GM03348 (cell line): ENCODE measurements around the gene RAET1G.
"Not testable (repeated sequence)": the region's sequence is repeated elsewhere in the genome, so short reads cannot be mapped to it uniquely, and the experiment has no call there.

Source experiments
- DNase-seq: peaks from one replicate; pipeline ENCODE4 v3.0.0; 2012; ENCODE audit warnings: low spot score

RAET1G gene

DNA sequence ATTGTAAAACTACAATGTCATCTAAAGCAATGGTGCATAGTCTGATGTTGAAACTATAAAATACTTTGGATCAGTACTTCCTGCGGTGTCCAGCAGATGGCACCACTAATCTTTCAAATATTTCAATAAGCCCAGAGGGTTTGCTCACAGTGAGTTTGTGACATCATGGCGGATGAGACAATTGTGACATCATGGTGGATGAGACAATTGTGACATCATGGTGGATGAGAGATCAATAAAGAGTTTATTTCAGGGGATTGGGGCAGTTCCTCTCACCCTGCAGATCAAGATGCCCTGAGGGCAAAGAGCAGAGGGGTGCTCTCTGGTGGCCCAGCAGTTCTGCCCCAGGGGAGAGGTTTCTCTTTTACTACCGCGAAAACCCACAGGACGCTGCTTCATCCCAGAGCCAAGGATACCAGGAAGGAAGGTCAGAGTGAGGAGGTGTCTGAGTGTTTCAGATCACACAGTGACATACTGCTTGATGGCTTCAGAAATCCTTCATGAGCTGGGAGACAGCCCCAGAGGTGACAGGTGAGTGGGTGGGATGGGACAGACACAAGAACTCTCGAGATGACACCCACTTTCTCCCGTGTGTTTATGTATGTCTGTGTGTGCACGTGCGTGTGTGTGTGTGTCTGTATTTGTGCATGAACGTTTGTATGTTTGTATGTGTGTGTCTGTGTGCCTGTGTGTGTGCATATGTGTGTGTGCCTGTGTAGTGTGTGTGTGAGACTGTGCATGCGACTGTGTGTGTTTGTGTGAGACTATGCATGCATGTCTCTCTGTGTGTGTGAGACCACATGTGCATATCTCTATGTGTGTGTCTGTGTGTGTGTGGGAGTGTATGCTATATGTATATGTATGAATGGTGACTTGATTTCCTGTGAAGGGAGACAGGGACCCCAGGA is 11.6 kb upstream of the RAET1G start:
- DNase-seq = peak; percentile 65

DNA sequence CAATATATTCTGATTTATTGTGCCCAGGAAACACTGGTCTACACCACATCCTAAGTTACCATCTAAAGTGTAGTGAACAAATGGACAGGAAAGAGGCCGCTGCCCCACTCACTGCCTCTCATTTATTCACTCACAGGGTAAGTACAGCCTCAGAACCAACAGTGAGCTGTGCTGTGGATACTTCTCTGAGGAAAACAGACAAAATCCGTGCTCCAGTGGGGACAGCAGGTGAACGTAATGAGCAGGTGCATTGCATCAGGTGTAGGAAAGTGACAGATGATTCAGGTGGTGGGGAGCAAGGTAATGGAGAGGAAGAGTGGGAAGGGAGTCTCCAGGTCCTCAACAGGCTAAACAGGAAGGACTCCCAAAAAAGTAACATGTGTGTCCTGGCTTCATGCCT is 10.5 kb upstream of the RAET1G start:
- DNase-seq = no peak

DNA sequence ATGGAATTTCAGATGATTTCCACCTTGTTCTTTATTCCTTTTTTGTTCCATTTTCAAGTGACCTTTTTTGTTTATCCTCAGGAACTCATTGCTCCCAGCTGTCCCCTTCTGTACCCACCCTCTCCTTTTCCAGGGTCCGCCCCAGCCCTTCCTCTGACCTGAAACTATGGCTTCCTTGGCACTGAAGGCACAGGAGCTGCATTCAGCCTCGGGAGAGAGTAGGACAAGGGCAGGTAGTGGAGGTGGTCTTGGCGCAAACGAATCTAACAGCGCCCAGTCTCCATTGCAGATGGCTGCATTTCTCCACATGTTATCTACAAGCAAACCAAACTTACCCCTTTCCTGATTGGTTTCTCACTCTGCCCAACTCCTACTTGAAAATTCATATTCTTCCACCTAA is 10.1 kb upstream of the RAET1G start:
- DNase-seq = no peak

DNA sequence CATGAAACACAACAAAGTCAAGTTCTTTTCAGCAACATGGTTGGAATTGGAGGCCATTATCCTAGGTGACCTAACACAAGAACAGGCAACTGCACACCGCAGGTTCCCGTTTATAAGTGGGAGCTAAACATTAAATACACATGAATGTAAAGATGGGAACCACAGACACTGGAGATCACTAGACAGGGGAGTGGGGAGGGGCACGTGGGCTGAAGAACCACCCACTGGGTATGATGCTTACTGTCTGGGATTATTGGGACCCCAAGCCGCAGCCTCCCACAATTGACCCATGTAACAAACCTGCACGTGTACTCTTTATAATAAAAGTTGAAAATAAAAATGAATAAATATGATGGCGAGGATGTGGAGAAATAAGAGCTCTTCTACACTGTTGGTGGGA is 8.6 kb upstream of the RAET1G start:
- DNase-seq = no peak

DNA sequence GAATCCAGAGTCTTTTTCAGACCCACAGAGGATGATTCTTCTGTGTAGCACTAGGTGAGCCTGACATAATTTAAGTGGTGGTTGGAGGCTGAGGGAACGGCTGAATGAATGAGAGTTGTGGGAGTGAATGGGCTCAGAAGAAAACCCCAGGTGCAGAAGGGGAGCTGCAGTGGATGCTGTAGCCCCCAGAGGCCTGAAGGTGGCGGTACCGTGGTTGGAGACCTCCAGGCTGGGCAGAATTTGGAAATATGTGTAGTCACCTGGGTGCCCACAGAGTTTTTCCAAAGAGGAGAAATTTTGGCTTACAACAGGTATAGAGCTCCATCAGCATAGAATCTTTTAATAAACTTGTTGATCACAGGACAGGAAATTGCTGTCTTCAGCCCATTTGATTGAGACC is 6.5 kb upstream of the RAET1G start:
- DNase-seq = no peak

DNA sequence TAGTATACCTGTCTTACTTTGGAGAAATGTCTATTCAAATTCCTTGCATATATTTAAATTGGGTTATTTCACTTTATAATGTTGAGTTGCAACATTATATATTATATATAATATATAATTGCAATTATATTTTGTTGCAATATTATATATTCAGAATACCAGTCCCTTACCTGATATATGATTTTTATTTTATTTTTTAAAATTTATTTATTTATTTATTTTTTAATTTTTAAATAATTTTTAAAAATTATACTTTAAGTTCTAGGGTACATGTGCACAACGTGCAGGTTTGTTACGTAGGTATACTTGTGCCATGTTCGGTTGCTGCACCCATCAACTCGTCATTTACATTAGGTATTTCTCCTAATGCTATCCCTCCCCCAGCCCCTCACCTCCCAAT is 4.1 kb upstream of the RAET1G start:
- DNase-seq = not testable (repeated sequence)

DNA sequence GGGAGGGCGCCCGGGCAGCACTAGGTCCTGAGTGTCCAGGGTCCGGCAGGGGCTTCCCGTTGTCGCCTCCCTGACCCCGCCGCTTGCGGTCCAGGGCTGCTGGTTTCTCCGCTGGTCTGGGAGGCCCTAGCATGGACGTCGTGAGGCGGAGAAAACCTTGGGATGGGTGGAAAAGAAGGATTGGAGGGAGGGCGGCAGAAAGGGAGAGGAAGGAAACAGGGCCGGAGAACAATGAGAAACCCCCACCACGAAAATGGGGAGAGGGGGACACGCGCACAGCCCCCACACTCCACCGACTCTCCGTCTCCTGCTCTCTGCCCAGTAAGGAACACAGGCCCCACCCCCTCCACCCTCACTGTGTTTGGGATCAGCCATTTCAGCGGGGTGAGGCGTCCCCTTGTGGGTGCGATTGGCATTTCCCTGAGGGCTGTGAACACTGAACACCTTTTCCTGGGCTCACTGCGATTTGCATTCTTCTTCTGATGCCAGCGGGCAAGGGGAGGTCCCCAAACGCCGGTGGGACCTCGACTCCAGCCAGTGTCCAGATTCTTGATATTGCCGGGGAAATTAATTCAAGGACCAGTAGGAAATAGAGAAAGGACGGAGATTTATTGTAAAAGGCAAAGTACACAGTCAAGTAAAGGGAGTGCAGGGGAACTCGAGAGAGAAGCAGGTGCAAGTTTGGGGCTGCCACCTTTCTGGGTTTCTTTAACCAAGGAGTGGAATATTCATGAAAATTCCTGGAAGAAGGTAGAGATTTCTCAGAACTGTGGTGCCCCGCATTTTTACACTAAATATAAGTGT is 3.3 kb upstream of the RAET1G start:
- DNase-seq = peak; percentile 84

DNA sequence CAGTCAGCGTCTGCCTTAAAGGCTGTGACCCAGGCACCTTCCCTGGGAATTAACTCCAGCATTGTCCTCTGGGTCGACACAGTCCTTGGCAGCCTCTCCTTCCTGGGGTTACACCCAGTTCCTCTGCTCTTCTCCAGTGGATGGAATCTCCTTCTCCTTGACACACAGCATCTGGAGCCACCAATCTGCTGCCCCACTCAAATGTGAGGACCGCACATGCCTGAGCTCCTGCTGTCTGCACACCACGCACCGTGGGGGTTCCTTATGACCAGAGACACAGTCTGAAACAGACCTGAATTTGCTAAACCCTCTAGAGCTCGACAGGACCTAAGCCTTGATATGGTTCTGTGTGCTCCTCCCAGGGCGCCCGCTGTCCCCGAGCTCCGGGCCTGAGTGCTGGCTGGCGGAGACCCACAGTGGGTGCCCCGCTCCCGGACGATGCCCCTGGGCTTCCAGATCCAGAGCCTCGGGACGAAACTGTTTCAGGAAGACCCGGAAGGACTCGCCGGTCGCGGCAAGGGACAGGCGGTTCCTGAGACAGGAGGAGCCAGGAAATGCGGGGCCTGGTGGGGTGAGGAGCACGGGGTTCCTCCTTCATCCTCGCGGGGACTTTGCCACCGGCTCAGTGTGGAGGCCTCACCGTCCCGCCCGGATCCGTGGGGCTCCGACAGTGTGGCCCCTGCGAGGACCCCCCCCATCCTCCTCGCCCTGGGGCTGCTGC is 2.5 kb upstream of the RAET1G start:
- peak; percentile 45 for DNase-seq

DNA sequence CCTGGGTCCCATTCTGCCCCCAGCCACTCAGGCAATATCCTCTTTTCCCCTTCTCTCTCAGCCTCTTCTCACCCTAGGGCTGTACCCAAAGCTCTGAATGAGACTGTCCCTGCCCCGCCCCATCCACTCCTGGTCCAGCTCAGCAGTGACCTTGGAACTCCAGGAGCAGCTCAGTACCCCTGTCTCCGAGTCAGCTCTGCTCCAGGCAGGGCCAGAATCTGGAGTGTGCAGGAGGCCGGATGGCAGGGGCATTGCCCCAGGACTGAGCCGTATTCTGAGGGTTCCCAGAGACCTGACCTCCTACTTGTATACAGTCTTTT is 2.0 kb upstream of the RAET1G start:
- no peak for DNase-seq

DNA sequence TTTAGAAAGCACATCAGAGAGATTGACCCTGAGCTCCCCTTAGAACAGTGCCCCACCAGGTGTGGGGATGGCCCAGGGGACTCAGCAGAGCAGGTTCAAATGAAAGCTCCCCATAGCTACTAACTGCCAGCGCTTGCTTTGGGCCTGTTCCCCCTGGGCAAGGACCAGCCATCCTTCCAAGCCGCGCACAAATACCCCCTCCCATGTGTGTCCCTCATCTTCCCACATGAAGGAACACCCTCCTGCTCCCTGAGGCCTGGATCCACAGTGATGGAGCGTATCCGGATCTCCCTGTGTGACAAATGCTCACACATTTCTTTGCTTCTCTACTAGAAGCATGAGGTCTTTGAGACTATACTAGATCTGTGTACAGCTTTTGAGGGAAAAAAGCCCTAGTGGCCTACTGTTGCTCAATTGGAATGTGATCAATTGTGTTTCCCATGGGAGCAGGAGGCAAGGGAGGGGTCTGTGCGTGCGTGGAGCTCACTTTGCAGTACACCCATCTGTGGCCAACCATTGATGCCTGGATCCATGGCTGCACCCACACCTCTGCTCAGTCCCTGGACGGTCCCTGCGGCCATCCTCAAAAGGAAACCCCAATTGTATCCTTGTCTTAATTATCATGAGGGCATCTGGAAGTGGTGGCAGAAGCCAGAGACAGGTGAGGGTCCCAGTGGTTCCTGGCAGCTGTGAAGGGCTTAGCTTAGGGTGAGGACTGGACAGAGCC is 1.4 kb upstream of the RAET1G start:
- DNase-seq = no peak

DNA sequence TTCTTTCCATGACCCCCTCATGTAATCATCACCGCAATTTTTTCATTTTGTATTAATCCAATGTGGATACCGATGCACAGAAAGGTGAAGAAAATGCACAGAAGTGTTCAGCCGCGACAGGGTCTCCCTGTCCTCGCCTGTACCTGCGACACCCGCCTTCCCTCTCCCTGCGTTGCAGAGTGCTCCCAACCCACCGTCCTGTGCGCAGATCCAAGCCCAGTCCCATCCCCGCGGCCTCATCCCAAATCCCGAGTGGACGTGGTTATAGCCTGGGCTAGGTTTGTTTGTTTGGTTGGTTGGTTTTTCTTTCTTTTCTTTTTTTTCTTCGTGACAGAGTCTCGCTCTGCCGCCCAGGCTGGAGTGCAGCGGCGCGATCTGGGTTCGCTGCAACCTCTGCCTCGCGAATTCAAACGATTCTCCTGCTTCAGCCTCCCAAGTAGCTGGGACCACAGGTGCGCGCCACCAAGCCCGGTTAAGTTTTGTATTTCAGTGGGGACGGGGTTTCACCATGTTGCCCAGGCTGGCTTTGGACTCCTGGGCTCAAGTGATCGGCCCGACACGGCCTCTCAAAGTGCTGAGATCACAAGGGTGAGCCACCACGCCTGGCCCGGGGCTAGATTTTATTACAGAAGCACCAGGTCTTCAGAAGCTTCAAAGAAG is 536 bp upstream of the RAET1G start:
- no peak for DNase-seq

DNA sequence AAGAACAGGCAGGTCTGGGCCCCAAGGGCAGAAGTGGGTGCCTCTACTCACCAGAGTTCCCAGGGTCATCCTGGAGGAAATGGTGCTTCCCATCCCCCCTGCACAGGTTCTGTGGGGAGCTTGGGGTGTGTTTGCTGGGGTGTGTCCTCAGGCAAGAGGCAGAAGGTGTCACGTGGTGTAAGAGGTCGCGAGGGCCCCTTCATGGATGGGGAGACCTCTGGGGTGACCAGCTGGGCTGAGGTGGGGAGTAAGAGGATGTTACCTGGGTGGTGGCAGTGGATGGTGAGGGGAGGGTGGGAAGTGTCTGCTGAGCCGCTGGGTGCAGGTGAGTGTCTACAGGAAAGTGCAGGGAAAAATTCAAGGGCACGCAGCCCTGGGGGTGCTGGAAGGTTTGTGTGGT is 830 bp downstream of the RAET1G start:
- DNase-seq = not testable (repeated sequence)

DNA sequence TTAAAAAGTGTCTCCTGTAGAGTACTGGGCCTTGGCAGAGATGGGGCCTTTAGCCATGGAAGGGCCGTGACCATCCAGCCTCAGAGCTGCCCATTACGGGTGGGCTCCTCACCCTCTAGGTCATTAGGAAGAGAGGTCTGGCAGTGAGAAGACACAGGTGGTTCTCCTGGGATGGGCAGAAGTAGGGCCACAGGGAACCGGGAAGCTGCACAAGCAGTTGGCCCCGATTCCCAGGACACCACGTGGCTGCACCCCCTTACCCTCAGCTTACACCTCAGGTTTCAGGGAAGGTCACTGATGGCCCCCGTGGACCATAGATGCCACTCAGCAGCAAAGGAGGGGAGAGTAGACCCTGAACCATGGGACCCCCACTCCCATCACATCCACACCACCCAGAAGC is 1.6 kb downstream of the RAET1G start:
- no peak for DNase-seq

DNA sequence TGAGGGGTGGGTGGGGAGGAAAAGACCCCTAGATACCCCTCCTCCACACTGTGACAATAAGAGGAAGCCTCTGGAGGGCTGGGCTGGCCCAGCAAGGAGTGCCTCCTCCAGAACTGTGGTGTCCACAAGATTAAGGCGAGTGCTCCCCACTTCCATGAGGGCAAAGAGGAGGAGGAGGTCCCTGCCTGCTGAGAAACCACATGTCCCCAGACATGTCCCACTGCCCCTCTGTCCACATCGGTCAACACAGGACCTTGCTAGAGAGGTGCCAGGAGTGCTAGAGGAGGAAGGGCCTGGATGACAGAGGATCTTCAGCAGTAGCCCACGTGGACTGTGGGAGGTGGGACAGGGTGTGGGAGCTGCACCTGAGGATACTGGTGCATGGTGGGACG is 3.1 kb downstream of the RAET1G start:
- no peak for DNase-seq

DNA sequence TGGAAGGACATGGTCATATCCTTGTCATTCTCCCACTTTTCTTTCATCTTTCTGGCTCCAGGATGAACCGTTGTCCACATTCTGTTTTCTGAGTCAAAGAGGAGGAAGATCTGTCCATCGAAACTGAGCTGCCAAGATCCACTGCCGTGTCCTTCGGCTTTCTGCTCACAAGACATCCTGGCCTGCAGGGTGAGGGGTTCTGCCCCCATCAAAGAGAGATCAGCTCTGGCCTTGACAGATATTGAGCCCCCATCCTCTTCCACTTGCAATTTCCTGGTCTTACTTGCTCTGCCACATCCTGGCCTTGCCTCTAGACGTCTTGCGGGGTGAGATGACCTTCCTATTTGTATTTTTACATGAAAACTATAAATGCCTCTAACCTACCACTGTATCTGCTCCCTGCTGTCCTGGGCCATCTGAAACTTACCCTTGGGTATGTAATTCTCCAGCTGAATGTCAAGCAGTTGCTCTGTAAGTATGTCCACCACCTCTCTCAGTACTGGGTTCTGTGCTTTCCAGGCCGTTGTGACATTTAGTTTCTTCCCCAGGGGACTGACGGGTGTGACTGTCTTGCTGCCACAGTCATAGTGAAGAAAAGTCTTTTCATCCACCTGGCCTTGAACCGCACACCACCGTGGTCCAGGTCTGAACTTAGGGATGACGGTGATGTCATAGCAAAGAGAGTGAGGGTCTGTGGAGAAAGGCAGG is 3.6 kb downstream of the RAET1G start:
- DNase-seq = not testable (repeated sequence)

DNA sequence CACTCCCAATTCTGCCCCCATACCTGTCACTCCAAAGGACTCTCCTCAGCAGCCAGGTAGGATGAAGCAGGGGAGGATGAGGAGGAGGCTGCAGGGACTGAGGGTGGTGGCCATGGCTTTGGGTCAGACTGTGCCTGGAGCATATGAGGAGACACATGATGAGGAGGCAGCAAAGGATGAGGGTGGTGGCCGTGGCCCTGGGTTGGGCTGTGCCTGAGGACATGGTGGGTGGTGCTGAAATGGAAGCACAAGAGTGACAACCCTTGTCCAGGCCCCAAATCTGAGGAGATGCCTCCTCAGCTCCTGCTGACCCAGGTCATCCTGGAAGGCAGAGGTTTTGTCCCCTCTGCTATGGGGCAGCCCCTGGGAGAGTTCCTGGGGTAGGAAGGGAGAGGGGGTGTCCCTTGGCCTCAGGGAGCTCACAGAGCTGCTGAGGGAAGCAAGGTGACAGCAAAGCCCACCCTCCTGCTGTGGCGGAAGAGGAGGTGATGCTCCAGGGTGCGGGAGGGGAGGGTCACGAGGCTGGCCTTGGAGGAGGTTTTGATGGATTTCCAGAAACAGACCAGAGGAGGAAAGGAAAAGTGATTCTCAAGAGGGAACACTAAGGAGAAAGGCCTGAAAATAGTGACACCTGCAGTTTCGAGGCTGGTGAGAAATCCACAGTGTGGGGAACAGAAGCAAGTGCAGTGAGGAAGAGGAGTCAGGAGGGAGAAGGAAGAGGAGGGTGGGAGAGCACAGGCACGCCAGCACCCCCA is 4.6 kb downstream of the RAET1G start:
- DNase-seq = no peak

DNA sequence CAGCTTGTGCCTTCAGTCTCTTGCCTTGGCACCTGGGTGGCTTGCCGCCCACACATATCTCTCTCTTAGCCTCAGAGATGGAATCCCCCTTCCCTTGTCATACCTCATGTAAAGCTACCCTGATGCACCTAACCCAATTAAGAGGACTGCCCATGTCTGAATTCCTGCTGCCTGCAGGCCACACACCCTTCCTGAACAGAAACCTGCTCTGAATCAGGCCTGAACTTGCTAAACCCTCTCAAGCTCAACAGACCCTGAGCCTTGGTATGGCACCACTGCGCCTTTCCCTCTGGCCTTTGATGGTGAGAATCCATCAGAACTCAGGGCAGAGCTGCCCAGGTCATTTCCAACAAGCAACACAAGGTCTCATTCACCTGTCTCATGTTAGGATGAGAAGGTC is 5.2 kb downstream of the RAET1G start:
- DNase-seq = no peak

DNA sequence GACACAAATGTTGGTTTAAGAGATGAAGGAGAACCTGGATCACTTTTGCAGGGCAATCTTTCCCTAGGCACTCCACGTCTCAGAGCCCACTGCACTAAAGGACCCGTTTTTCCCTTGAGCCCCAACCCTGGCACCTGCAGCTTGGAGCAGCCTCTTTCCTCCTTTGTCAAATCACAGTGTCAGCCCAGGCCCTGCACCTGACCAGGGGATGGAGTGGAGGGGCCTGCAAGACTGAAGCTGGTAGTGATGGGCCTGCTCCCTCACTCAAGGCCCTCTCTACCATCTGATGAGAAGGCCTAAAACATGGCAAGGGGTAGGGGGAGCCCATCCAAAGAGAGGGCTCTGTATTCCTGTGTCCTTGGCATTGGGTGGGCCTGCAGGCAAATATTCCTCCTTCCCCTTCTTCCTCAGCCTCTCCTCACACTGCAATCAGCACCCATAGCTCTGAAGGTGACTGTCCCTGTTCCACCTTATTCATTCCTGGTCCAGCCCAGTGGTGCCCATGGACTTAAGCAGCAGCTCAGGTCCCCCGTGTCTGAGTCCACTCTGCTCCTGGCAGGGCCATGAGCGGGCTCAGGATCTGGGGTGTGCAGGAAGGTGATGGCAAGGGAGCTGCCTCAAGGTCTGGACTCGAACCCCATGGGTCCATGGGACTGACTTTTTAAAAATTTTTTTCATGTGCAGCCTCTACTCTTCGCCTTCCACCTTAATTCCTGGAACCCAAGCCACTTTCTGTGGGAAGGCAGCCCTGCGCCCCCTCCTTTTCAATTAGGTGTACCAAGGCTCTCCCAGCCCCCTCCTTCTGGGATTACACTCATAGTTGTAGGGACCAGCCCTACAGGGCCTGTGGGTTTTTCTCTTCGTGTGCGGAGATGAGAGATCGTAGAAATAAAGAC is 6.7 kb downstream of the RAET1G start:
- DNase-seq = no peak
